ENCODE data around the gene CCR5. TPM values are rescaled to one million over a fixed set of nuclear protein-coding genes. Genes with fewer than 3 reads are reported as not detected.

CCR5 gene
- total RNA-seq, 1 donor: not detected

DNA sequence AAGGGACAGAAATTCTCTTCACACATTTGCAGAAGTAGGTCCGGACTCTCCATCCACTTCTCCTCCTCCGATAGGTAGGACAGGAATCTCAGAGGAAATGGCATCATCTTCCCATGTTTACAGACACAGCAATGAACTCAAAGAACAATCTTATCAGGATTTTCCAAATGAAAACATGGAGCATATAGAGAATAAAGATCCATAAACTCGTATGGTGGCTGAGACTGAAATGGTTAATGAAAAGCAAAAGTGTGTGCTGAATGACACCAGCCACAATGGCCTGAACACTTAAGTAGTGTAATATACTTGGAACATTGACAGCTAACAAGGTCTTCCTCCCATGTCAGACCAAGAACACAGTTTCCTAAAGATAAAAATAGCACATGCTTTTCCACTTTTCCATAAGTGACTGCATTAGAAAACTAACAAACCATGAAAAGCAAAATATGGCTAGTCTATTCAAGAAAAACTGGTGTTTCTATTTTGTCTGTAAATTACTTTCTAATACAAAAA, 42.1 kb downstream of the CCR5 start:
- TF ChIP-seq, protein P1, sequence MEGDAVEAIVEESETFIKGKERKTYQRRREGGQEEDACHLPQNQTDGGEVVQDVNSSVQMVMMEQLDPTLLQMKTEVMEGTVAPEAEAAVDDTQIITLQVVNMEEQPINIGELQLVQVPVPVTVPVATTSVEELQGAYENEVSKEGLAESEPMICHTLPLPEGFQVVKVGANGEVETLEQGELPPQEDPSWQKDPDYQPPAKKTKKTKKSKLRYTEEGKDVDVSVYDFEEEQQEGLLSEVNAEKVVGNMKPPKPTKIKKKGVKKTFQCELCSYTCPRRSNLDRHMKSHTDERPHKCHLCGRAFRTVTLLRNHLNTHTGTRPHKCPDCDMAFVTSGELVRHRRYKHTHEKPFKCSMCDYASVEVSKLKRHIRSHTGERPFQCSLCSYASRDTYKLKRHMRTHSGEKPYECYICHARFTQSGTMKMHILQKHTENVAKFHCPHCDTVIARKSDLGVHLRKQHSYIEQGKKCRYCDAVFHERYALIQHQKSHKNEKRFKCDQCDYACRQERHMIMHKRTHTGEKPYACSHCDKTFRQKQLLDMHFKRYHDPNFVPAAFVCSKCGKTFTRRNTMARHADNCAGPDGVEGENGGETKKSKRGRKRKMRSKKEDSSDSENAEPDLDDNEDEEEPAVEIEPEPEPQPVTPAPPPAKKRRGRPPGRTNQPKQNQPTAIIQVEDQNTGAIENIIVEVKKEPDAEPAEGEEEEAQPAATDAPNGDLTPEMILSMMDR (IDR thresholded peaks at IDR 0.05; ENCODE audit: insufficient read depth, low read length): no peak
- H3K4me3 ChIP-seq (ENCODE audit: low read depth, low read length): no peak overlapping the region
- DNase-seq (ENCODE audit: low read depth): no peak

DNA sequence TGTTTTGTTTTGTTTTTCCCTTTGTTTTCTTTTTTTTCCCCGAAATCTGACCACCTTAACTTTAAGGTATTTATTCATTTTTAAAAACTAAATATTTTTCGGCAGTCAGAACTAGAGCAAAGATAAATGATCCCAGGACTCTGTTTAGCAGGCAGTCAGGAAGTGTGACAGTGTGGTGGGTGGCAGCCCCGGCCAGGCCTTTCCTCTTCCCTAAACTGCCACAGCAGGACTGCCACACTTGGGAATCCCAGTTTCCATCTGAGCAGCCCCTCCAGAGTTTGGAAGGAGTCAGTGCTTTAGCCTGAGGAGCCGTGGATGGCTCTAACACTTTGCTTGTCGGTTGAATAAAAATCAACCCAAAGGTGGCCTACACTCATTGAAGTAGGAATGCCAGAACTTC, 43.2 kb downstream of the CCR5 start:
- no peak overlapping the region for H3K4me3 ChIP-seq (ENCODE audit: low read depth, low read length)
- TF ChIP-seq, protein P1 (IDR thresholded peaks at IDR 0.05; ENCODE audit: insufficient read depth, low read length): no peak
- no peak for DNase-seq (ENCODE audit: low read depth)

DNA sequence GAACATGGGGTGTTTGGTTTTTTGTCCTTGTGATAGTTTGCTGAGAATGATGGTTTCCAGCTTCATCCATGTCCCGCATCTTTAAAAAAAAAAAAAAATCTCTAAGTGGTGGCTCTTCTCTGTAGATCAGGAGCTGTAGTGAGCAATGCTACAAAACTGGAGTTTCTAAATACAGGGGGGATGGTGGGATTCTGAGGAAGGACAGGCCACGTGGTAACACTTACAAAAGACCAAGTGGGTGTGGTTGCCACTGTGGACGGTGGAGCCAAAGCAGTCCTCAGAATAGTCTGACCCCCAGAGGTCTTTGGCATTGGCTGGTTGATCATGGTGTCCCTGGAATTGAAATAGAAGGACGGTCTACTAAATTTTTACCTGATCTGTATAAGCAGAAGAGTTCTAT, 44.0 kb downstream of the CCR5 start:
- H3K4me3 ChIP-seq (ENCODE audit: low read depth, low read length): no peak overlapping the region
- TF ChIP-seq, protein P1 (IDR thresholded peaks at IDR 0.05; ENCODE audit: insufficient read depth, low read length): no peak
- DNase-seq (ENCODE audit: low read depth): no peak

DNA sequence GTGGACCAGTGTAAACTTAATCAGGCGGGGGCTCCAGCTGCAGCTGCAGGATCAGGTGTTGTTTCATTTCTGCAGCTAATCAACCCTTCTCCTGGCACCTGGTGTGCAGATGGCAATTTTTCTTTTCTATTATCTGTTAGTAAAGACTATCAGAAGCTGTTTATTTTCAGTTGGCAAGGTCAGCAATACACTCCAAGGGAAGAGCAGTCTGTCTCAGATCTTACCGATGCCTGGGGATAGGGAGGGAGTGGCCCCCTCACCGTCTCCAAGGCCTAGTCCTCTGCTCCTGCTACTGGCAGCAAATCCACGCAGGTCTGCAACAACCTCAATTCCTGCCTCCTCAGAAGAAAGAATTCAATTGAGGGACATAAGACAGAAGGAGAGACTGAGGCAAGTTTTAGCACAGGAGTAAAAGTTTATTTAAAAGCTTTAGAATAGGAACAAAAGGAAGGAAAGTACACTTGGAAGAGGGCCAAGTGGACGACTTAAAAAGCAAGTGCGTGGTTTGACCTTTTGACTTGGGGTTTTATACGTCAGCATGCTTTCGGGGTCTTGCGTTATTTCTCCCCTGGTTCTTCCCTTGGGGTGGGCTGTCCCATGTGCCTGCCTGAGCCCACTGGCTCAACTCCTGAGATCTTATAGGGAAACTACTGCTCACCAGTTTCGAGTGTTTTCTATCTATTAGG, 45.5 kb downstream of the CCR5 start:
- TF ChIP-seq, protein P1 (IDR thresholded peaks at IDR 0.05; ENCODE audit: insufficient read depth, low read length): no peak
- no peak for DNase-seq (ENCODE audit: low read depth)
- H3K4me3 ChIP-seq (ENCODE audit: low read depth, low read length): no peak overlapping the region

DNA sequence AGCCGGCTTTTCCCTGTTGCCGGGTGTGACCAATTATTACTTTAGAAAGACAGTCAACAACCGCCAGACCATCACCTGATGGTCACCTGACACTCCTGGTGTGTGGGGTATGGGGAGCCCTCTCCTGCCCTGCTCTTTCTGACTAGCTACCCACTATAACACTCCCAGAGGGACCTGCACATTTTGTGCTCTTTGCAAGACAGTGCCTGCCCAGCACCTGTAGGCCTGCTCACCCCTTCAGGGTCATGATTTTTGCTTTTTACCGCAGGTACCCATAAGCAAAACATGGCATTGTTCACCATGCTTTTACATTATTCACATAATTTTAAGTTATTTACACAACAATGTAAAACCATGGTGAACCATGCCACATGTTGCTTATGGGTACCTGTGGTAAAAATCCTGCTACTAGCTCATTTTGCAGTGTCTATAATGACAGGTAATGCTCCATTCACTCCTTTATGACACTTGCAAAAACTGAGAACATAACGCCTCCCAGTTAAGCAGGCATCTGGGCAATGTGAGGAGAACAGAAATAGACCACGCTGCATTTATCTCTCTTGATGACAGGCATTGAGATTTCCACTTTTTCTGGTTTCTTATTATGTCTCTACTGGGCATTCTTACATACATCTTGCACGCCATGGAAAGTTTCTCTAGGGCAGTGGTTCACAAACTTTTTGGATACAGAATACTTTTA, 46.2 kb downstream of the CCR5 start:
- no peak overlapping the region for H3K4me3 ChIP-seq (ENCODE audit: low read depth, low read length)
- no peak for DNase-seq (ENCODE audit: low read depth)
- TF ChIP-seq, protein P1 (IDR thresholded peaks at IDR 0.05; ENCODE audit: insufficient read depth, low read length): no peak

DNA sequence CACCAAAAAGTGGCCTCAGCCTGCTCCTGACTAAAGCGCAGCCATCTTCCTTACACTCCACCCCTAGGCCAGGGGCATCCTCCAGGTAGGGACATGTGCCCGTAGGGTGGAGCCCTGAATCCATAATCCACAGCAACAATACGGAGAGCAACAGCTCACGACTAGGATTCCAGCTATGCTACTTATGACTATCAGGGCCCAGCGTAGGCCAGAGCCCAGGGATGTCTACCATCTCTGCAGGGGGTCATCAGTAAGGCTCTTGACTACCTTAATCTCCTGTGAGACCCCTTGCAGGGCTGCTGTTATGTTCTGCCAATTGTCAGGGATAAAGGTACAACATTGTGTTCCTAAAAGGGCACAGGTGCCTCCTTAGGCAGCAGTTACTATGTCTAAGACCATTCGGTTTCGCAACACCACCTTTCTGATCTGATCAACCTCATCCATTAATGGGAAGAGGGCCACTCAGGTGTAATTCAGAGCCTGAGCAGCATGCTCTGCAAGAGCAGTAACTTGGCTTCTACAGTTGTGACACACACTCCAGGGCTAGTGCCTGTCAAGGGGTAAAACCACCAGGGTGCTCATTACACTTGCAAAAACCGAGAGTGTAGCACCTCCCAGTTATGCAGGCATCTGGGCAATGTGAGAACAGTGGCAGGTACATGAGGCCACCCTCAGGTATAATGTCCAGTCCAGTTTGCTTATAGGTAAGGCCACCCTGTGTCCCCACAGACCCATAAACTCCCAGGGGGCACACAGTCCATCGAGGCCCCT, 47.3 kb downstream of the CCR5 start:
- H3K4me3 ChIP-seq (ENCODE audit: low read depth, low read length): no peak overlapping the region
- TF ChIP-seq, protein P1 (IDR thresholded peaks at IDR 0.05; ENCODE audit: insufficient read depth, low read length): no peak
- DNase-seq (ENCODE audit: low read depth): no peak
